Hepatocyte (in vitro differentiated cells): ENCODE measurements around the gene CABP5.

Experiments used
- EZH2 ChIP-seq: fragments of 200-600 bp; sonication (generic); IDR thresholded peaks from 2 replicates; pipeline ENCODE4 v1.6.1; 2016; ENCODE audit warnings: antibody characterized with exemption, mild to moderate bottlenecking, borderline replicate concordance
- EZH2phosphoT487 ChIP-seq: fragments of 200-600 bp; sonication (generic); IDR thresholded peaks from one replicate; pipeline ENCODE4 v1.6.1; 2018; ENCODE audit warnings: antibody characterized with exemption, mild to moderate bottlenecking, low read depth, moderate library complexity; ENCODE audit not compliant: unreplicated experiment, severe bottlenecking
- TF ChIP-seq, protein P1 (sequence below): fragments of 200-600 bp; sonication (generic); IDR thresholded peaks from 2 replicates; pipeline ENCODE4 v1.5.1; 2016; ENCODE audit warnings: antibody characterized with exemption, mild to moderate bottlenecking; ENCODE audit not compliant: poor library complexity

DNA sequence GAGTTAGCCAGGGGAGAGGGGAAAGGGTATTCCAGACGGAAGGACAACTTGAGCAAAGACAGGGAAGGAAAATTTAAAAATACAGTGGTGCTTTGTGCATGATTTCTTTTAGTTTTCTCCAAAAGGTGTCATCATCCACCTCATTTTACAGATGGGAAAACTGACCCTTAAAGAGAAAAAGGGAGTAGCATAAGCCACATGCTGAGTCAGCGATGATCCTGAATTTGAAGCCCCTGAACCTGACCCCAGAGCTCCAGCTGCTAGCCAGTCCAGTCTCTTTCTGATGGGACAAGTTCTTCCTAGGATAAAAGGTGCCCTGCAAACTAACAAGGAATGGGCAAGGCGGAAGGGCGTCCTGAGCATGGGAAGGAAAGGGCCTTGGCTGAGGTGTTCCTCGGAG lies 10.3 kb downstream of the CABP5 start:
- TF ChIP-seq, protein P1, sequence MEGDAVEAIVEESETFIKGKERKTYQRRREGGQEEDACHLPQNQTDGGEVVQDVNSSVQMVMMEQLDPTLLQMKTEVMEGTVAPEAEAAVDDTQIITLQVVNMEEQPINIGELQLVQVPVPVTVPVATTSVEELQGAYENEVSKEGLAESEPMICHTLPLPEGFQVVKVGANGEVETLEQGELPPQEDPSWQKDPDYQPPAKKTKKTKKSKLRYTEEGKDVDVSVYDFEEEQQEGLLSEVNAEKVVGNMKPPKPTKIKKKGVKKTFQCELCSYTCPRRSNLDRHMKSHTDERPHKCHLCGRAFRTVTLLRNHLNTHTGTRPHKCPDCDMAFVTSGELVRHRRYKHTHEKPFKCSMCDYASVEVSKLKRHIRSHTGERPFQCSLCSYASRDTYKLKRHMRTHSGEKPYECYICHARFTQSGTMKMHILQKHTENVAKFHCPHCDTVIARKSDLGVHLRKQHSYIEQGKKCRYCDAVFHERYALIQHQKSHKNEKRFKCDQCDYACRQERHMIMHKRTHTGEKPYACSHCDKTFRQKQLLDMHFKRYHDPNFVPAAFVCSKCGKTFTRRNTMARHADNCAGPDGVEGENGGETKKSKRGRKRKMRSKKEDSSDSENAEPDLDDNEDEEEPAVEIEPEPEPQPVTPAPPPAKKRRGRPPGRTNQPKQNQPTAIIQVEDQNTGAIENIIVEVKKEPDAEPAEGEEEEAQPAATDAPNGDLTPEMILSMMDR, result no peak
- TF ChIP-seq EZH2phosphoT487, result no peak
- TF ChIP-seq EZH2, result no peak
